GM12875 (cell line): ENCODE data around the gene PANK4.

Experiments
- H3K4me3 ChIP-seq: one replicate; pipeline ENCODE4 v1.5.1; 2011; ENCODE audit warnings: low read depth, low read length, control low read depth
- TF ChIP-seq, protein P1 (sequence below): IDR thresholded peaks from 2 replicates; pipeline ENCODE4 v1.5.1; 2011; ENCODE audit warnings: low read depth, mild to moderate bottlenecking, control low read depth, inconsistent platforms, low read length, moderate library complexity, borderline replicate concordance; ENCODE audit not compliant: insufficient read depth

Gene PANK4

DNA sequence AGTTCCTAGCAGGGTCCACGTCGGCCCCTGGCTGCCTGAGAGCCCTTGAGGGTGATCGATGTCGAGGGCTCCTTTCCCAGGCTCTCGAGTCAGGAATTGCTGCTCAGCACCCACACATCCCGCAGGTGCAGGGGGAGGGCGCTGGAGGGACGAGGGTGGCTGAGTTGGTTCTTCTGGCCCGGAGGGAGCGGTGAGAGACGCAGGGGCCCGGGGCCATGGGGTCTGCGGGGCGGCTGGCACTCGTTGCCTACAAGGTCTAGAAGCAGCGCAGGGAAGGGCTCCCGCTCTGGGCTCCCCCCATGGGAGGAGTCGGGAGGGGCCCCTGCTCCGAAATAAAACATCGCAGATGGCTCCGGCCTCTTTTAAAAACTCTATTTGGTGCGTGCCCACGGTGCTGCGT lies 18.2 kb downstream of the PANK4 start:
- TF ChIP-seq, protein P1, sequence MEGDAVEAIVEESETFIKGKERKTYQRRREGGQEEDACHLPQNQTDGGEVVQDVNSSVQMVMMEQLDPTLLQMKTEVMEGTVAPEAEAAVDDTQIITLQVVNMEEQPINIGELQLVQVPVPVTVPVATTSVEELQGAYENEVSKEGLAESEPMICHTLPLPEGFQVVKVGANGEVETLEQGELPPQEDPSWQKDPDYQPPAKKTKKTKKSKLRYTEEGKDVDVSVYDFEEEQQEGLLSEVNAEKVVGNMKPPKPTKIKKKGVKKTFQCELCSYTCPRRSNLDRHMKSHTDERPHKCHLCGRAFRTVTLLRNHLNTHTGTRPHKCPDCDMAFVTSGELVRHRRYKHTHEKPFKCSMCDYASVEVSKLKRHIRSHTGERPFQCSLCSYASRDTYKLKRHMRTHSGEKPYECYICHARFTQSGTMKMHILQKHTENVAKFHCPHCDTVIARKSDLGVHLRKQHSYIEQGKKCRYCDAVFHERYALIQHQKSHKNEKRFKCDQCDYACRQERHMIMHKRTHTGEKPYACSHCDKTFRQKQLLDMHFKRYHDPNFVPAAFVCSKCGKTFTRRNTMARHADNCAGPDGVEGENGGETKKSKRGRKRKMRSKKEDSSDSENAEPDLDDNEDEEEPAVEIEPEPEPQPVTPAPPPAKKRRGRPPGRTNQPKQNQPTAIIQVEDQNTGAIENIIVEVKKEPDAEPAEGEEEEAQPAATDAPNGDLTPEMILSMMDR = no peak
- no peak overlapping the region for H3K4me3 ChIP-seq

DNA sequence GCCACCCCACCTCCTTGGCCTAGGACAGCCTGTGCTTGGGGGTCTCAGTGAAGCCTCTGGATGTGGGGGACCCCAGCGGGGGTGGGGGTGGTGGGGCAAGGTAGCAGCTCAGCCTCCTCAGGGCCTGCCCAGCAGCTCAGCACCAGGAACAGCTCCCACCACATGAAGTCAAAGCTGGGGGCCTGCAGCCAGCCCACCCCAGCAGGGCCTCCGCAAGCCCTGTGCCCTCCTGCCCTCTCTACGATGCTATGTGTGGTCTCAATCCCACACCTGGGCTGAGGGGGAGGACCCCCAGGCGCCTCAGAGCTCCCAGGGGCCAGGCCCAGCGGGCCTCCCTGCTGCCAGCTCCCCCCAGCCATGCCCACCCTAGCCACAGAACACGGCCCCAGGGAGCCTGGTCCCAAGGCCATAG lies 18.6 kb downstream of the PANK4 start:
- TF ChIP-seq, protein P1 = no peak
- no peak overlapping the region for H3K4me3 ChIP-seq

DNA sequence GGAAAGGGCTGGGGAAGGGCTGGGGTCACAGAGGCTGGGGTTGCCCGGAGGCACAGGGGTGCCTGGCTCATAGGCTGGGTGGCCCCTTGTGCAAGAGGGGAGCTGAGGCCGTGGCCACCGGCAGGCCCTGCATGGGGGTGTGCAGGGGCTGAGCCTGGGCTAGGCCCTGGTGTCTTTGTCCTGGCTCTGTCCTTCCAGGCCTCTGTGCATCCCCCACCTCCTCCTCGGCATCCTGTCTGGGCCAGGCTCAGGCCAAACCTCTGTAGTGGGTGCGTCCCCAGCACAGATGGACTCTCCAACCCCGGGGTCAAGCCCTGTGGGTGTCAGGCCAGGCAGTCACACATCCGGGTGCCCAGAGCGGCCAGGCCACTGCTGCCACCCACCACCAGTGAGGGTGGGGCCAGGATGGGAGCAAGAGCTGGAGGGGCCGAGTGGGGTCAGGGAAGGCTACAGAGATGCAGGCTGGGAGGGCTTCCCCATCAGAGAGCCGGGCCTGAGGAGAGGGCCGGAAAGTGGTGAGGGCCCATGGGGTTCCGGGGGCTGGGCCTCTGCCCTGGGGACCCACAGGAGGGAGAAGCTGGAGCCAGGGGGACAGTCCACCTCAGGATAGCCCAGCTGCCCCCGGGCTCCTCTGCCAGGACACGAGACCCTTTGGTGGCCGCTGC lies 19.4 kb downstream of the PANK4 start:
- H3K4me3 ChIP-seq = no peak overlapping the region
- TF ChIP-seq, protein P1 = no peak

DNA sequence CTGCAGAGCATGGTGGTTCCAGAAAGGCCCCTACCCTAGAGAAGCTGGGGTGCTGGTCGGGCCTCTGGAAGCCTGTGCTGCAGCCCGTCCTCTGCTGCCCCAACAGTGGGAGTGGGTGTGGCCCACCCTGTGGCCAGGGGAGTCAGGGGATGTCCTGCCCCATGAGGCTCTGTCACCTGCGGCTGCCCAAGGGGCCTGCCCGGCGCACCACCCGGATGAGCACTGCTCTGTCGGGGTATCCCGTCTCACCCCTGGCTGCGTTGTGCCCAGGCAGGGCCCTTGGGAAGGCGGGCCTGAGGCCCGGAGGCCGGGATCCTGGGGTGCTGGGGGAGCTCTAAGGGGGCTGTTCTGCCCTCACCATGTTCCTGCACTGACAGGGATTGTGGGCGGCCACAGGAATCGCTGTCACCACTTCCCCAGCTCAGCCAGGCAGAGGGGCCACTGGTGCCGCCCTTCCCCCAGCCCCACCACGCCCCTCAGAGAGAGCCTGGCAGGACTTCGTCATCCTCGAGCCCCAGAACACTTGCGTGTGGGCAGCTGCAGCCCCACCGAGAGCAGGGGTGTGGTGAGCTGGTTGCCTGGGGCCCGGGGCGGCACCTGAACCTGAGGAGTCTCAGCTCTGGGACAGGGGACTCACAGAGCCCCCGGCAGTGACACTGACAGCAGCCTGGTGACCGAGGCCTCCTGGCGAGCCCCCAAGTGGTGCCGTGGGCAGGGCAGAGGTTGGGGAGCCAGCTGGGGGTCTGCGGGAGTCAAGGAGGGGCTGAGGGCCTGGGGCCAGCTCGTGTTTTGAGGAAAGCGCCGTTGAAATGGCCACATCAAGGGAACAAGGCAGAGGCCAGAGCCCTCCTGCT lies 20.2 kb downstream of the PANK4 start:
- no peak overlapping the region for H3K4me3 ChIP-seq
- TF ChIP-seq, protein P1 = no peak

DNA sequence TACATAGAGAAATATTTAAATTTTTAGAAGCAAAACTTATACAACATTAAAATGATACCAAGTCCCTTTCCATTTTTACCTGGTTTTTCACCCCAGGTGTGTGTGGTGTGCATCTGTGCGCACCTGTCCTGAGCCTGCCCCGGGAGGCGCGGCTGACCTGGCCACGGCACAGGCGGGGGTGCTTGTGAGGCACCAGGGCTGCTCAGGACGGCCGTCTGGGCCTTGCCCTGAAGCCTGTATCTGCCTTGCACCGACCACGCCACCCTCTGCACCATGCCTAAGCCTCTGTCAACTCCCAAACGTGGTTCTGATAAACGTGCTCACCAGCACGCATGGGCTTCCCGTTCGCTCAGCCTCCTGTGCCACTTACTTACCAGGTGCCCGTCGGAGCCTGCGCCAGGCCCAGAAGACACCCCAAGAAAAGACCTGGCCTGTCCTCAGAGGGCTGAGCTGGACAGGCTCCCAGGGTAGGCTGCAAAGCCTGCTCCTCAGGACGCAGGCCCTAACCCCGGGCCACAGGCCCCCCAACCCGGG lies 20.9 kb downstream of the PANK4 start:
- TF ChIP-seq, protein P1 = no peak
- no peak overlapping the region for H3K4me3 ChIP-seq

DNA sequence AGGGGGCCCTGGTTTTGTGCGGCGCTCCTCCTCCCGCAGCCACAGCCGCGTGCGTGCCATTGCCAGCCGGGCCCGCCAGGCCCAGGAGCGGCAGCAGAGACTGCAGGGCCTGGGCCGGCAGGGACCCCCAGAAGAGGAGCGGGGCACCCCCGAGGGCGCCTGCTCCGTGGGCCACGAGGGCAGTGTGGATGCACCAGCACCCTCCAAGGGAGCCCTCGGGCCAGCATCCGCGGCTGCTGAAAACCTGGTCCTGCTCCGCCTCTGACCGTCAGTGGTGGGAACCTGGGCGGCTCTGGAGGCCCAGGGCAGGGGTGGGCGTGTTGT lies 21.5 kb downstream of the PANK4 start:
- H3K4me3 ChIP-seq = no peak overlapping the region
- TF ChIP-seq, protein P1 = no peak
